K562 (cell line): ENCODE results near the gene SAMD8. TPM values are rescaled to one million over a fixed set of nuclear protein-coding genes. Genes with fewer than 3 reads are reported as not detected.

Experiments used
- ATAC-seq: fragments of 200-7000 bp; cut with Tn5 transposase; 3 replicates; pipeline ENCODE4 v1.9.1; 2020; ENCODE audit warnings: moderate library complexity
- BruUV-seq: library from RNA; stranded (reverse); fragments of 400-500 nt; replicated peaks from 2 replicates; lab custom pipeline; 2021; lab: Mats Ljungman, UMichigan
- CTCF ChIA-PET: fragments of 300-600 bp; formaldehyde crosslinking; extraction: SDS; loops from one replicate; lab custom pipeline; 2021; ENCODE audit warnings: low intra/inter-chr PET ratio; lab: Yijun Ruan, JAX
- POLR2A ChIA-PET: fragments of 300-600, 350-650 bp; sonication (Branson Sonifier 250); formaldehyde crosslinking; extraction: SDS; loops from one replicate; lab custom pipeline; 2021; ENCODE audit warnings: antibody characterized with exemption, inconsistent platforms; lab: Yijun Ruan, JAX
- DNase-seq, 4 experiments: peaks; one replicate each; pipeline versions ENCODE4 v3.0.0 to v3.0.0-alpha.2; 2011 to 2018; ENCODE audit warnings: low spot score in 3 of 4, mixed read lengths in 3 of 4; ENCODE audit errors: extremely low read depth in 1 of 4
- FAIRE-seq: peaks from 2 replicates; lab custom pipeline; 2011; peaks lifted over from hg19 to GRCh38; lab: Jason Lieb, UNC
- H2AFZ ChIP-seq: 2 replicates; pipeline ENCODE4 v1.6.0; 2011; ENCODE audit warnings: low read depth, low read length, control low read depth, inconsistent platforms
- H3K27ac ChIP-seq: fragments of 200-600 bp; 3 replicates; pipeline ENCODE4 v1.8.0; 2011; ENCODE audit warnings: low read depth, mild to moderate bottlenecking, control low read depth, inconsistent platforms, low read length, moderate library complexity, mixed read lengths; ENCODE audit errors: extremely low read depth
- H3K27me3 ChIP-seq, 2 experiments: fragments of 300-600 bp in 1 of 2; 2 replicates in 1 of 2; 3 replicates in 1 of 2; pipeline versions ENCODE4 v1.6.0 to v1.8.0; 2011; ENCODE audit warnings: inconsistent platforms in 2 of 2, low read length in 2 of 2, mild to moderate bottlenecking in 1 of 2, mixed read lengths in 1 of 2, moderate library complexity in 1 of 2; ENCODE audit not compliant: control insufficient read depth in 2 of 2, insufficient read depth in 2 of 2
- H3K36me3 ChIP-seq: fragments of 300-600 bp; 3 replicates; pipeline ENCODE4 v1.8.0; 2011; ENCODE audit warnings: mild to moderate bottlenecking, low read length, inconsistent platforms; ENCODE audit not compliant: control insufficient read depth, insufficient read depth
- H3K4me1 ChIP-seq, 2 experiments: fragments of 200-600 bp in 1 of 2; replicated peaks in 1 of 2; 2 replicates in 1 of 2; 3 replicates in 1 of 2; pipeline versions ENCODE4 v1.5.1 to v1.8.0; 2011; ENCODE audit warnings: inconsistent platforms in 2 of 2, low read length in 2 of 2, mild to moderate bottlenecking in 1 of 2, mixed read lengths in 1 of 2, moderate library complexity in 1 of 2; ENCODE audit not compliant: control insufficient read depth in 2 of 2, insufficient read depth in 2 of 2
- H3K4me2 ChIP-seq: 2 replicates; pipeline ENCODE4 v1.6.1; 2011; ENCODE audit warnings: low read length, control low read depth, inconsistent platforms, mixed read lengths; ENCODE audit not compliant: insufficient read depth
- H3K4me3 ChIP-seq: fragments of 200-600 bp; sonication (generic), shearing (Covaris generic); 2 replicates; pipeline ENCODE4 v1.5.1; 2016; ENCODE audit warnings: control low read depth, inconsistent platforms
- H3K79me2 ChIP-seq: fragments of 200-600 bp; 3 replicates; pipeline ENCODE4 v1.8.0; 2011; ENCODE audit warnings: low read length, inconsistent platforms; ENCODE audit not compliant: control insufficient read depth, insufficient read depth
- H3K9ac ChIP-seq, 2 experiments: 2 replicates each; pipeline versions ENCODE4 v1.6.0 to v1.6.1; 2011; ENCODE audit warnings: low read depth in 2 of 2, low read length in 2 of 2, control low read depth in 1 of 2, inconsistent platforms in 1 of 2, mild to moderate bottlenecking in 1 of 2, mixed read lengths in 1 of 2; ENCODE audit not compliant: insufficient read depth in 1 of 2
- H3K9me1 ChIP-seq: one replicate; pipeline ENCODE4 v1.6.0; 2011; ENCODE audit warnings: inconsistent platforms, mild to moderate bottlenecking, low read length, moderate library complexity; ENCODE audit not compliant: control insufficient read depth, insufficient read depth
- H3K9me3 ChIP-seq: replicated peaks from 2 replicates; pipeline ENCODE4 v1.5.1; 2011; ENCODE audit warnings: low read depth, low read length, inconsistent platforms; ENCODE audit not compliant: control insufficient read depth, insufficient read depth
- H4K20me1 ChIP-seq: replicated peaks from 2 replicates; pipeline ENCODE4 v1.6.1; 2011; ENCODE audit warnings: low read length, inconsistent platforms, mixed read lengths; ENCODE audit not compliant: control insufficient read depth, insufficient read depth
- CBX3 ChIP-seq, 2 experiments: IDR thresholded peaks; 1 replicate in 1 of 2; 2 replicates in 1 of 2; pipeline ENCODE4 v1.6.1; 2012; ENCODE audit warnings: inconsistent platforms in 2 of 2, low read length in 2 of 2, borderline replicate concordance in 1 of 2, control low read depth in 1 of 2
- EHMT2 ChIP-seq: fragments of 450-650 bp; IDR thresholded peaks from 2 replicates; pipeline ENCODE4 v1.6.1; 2018; ENCODE audit warnings: antibody characterized with exemption
- ESRRA ChIP-seq: fragments of 450-650 bp; IDR thresholded peaks from 2 replicates; pipeline ENCODE4 v1.6.1; 2014; ENCODE audit warnings: low read depth, mild to moderate bottlenecking, moderate library complexity, borderline replicate concordance
- HNRNPUL1 ChIP-seq: fragments of 200-400 bp; formaldehyde crosslinking; IDR thresholded peaks from 2 replicates; pipeline ENCODE4 v1.6.1; 2017; ENCODE audit warnings: low read length
- KHSRP ChIP-seq: fragments of 450-650 bp; IDR thresholded peaks from 2 replicates; pipeline ENCODE4 v1.6.1; 2017
- MXI1 ChIP-seq: IDR thresholded peaks from 2 replicates; pipeline ENCODE4 v1.6.1; 2011; ENCODE audit warnings: low read depth, mild to moderate bottlenecking, improper control_type of control experiment, low read length
- RUNX1 ChIP-seq: sonication (generic); IDR thresholded peaks from 2 replicates; pipeline ENCODE4 v1.6.1; 2016; ENCODE audit warnings: antibody characterized with exemption, low read depth
- STAG1 ChIP-seq: sonication (generic); formaldehyde crosslinking; IDR thresholded peaks from 2 replicates; pipeline ENCODE4 v1.5.0; 2020; ENCODE audit warnings: missing genetic modification reagents, borderline replicate concordance
- XRCC4 ChIP-seq: IDR thresholded peaks from one replicate; pipeline ENCODE4 v1.6.1; 2011; ENCODE audit not compliant: insufficient read depth, insufficient read length; ENCODE audit errors: extremely low read depth
- ZNF134 ChIP-seq: fragments of 250-450 bp; sonication (Bioruptor Pico); conservative IDR thresholded peaks from 2 replicates; pipeline ENCODE4 v1.4.0; 2020
- ZNF197 ChIP-seq: fragments of 200-800 bp; sonication (Bioruptor generic); IDR thresholded peaks from 2 replicates; pipeline ENCODE4 v1.6.1; 2016; ENCODE audit warnings: low read depth, missing genetic modification characterization, missing compliant biosample characterization
- WGBS: fragments of 100-300 bp; shearing (Covaris generic); methylation state at CpG from one replicate; pipeline ENCODE4 v1.1.6; 2016; ENCODE audit warnings: low coverage, mixed read lengths; ENCODE audit not compliant: insufficient coverage; ENCODE audit errors: missing lambda C conversion rate; 5-methylcytosine and 5-hydroxymethylcytosine counted together
- in situ Hi-C: fragments of 300-500 bp; cut with MboI; formaldehyde crosslinking; loops from 4 replicates; pipeline ENCODE4 v1.15.0; 2018; ENCODE audit warnings: inconsistent platforms, mixed read lengths
- intact Hi-C: fragments of 100-400 bp; cut with micrococcal nuclease; formaldehyde crosslinking; loops from 2 replicates; pipeline ENCODE4 v1.14.2; 2022
- polyA plus RNA-seq, 8 experiments: library from polyadenylated mRNA; depleted of rRNA in 4 of 8; stranded (reverse) in 5 of 8; unstranded in 3 of 8; fragments of >200 nt; fragmentation: Nextera tagmentation in 2 of 8; fragmentation: Illumina TruSeq in 1 of 8; extraction: Ambion mirVana in 2 of 8; extraction: Trizol in 1 of 8; gene quantifications; 2 replicates each; pipeline versions ENCODE4 v1.2.1 to v1.2.3, GENCODE V29; 2011 to 2014; ENCODE audit warnings: inconsistent platforms in 1 of 8, missing spikeins in 1 of 8
- total RNA-seq, 7 experiments: library from RNA; depleted of rRNA in 6 of 7; stranded (reverse); fragments of >200 nt in 6 of 7; fragmentation: Illumina TruSeq in 2 of 7; extraction: Trizol in 2 of 7; gene quantifications; 2 replicates each; pipeline versions ENCODE4 v1.2.1 to v1.2.3, GENCODE V29; 2011 to 2021; ENCODE audit warnings: low replicate concordance in 1 of 7
- TF ChIP-seq, protein P1 (sequence below): sonication (generic); formaldehyde crosslinking; IDR thresholded peaks from 2 replicates; pipeline ENCODE4 v1.8.0; 2022; ENCODE audit warnings: mild to moderate bottlenecking, missing genetic modification reagents
- TF ChIP-seq, protein P2 (sequence below): IDR thresholded peaks from 2 replicates; pipeline ENCODE4 v1.6.1; 2012; ENCODE audit warnings: low read depth, low read length, improper control_type of control experiment, borderline replicate concordance
- TF ChIP-seq, protein P3 (sequence below): sonication (generic); formaldehyde crosslinking; IDR thresholded peaks from 2 replicates; pipeline ENCODE4 v1.8.0; 2023; ENCODE audit warnings: mild to moderate bottlenecking, missing genetic modification reagents
- TF ChIP-seq, protein P4 (sequence below): fragments of 250-450 bp; sonication (Bioruptor Pico); IDR thresholded peaks from 2 replicates; pipeline ENCODE4 v1.5.1; 2021; ENCODE audit warnings: mild to moderate bottlenecking

The SAMD8 gene
- total and polyA plus RNA-seq, 9 of the 15 experiments (the other 6 are each of a cell fraction or from before 2014, with no cell fraction given) = 2.7 to 16.1 (median 6.2) TPM

DNA sequence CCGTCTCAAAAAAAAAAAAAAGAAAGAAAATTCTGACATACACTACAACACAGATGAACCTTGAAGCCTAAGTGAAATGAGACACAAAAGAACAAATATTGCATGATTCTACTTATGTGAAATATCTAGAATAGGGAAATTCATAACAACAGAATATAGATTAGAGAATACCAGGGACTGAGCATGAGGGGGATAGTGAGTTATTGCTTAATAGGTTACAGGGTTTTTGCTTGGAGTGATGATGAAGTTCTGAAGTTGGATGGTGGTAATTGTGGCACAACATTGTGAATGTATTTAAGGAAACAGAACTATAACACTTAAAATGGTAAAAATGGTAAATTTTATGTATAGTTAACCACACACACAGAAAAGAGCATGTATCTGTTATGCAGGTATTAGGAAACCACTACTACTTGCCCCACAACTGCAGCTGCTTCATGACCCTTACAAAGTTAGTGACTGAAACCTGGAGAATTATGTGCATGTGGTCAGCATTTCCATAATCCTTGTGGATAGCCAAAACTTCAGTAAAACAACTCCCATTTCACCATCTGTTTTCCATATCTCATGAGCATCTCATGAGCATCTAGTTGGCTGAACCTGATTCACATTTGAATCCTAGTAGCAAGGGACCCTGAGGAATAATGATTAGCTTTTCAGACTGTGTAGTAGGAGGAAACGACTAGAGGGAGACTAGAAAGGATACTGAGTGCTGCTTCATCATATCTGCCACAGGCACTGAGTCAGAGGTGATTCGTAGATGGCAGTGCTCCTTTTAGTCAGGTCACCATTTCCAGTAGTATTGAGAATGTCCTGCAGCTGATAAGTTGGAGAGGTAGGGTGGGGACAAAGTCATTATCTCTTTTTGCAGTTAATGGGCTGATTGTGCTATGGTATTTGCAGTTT is 26.3 kb downstream of the SAMD8 start:
- ATAC-seq (peak; percentile 94), FAIRE-seq (peak; percentile 96), DNase-seq (peak; percentile 71 to 89 (median 80))
- Histone ChIP-seq H3K9me1 (no peaks in the 10 kb centered on the region), H4K20me1 (peaks cover 6% of the 10 kb centered on the region; the same call in 1 of the 2 replicates), H3K4me1 (peaks cover 15 to 21% of the 10 kb centered on the region in 2 experiments), H3K9ac (no peak overlapping the region; a peak in 1 of 4 replicates), H3K27ac (peak overlapping the region; percentile 4; the same call in 1 of the 3 replicates), H3K36me3 (no peaks in the 10 kb centered on the region), H3K9me3 (no peaks in the 10 kb centered on the region), H3K4me3 (no peak overlapping the region), H3K4me2 (peak overlapping the region; percentile 35; the same call in 1 of the 2 replicates), H2AFZ (no peak overlapping the region), H3K79me2 (peaks cover 11% of the 10 kb centered on the region; the same call in 1 of the 3 replicates), H3K27me3 (no peaks in the 10 kb centered on the region)
- 0% methylated on average over 2 of the region's 3 CpGs for WGBS
- CTCF ChIA-PET = no interaction called here
- intact Hi-C loops (no loop called here), in situ Hi-C loops (no loop called here)
- no TSS peak for BruUV-seq
- POLR2A ChIA-PET = interaction anchor here (0.6 to 2.6 kb wide), 4 partner anchors 9 to 93 kb away, joined by 3 to 9 read pairs (median 4); partner anchors contain the start of gene SAMD8
- TF ChIP-seq, protein P1, sequence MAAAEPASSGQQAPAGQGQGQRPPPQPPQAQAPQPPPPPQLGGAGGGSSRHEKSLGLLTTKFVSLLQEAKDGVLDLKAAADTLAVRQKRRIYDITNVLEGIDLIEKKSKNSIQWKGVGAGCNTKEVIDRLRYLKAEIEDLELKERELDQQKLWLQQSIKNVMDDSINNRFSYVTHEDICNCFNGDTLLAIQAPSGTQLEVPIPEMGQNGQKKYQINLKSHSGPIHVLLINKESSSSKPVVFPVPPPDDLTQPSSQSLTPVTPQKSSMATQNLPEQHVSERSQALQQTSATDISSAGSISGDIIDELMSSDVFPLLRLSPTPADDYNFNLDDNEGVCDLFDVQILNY = no peak
- TF ChIP-seq ESRRA (no peak), HNRNPUL1 (no peak), KHSRP (no peak), ZNF134 (CRISPR knock-in tag) (no peak), XRCC4 (no peak), CBX3 (IDR thresholded peaks at IDR 0.05; ENCODE audit: borderline replicate concordance in 1 of 2, low read length in 2 of 2) (0 out of 3 replicates have a peak, but pooled peaks of 1 of the 2 experiments have one; percentile 63), RUNX1 (peak; percentile 23; the same call in 1 of the 2 replicates), EHMT2 (peak; percentile 64; the same call in 1 of the 2 replicates), ZNF197 (CRISPR knock-in tag) (no peak), MXI1 (no peak), STAG1 (no peak)
- TF ChIP-seq, protein P2, sequence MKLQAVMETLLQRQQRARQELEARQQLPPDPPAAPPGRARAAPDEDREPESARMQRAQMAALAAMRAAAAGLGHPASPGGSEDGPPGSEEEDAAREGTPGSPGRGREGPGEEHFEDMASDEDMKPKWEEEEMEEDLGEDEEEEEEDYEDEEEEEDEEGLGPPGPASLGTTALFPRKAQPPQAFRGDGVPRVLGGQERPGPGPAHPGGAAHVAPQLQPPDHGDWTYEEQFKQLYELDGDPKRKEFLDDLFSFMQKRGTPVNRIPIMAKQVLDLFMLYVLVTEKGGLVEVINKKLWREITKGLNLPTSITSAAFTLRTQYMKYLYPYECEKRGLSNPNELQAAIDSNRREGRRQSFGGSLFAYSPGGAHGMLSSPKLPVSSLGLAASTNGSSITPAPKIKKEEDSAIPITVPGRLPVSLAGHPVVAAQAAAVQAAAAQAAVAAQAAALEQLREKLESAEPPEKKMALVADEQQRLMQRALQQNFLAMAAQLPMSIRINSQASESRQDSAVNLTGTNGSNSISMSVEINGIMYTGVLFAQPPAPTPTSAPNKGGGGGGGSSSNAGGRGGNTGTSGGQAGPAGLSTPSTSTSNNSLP = 0 out of 2 replicates have a peak, but pooled peaks have one; percentile 43
- TF ChIP-seq, protein P3, sequence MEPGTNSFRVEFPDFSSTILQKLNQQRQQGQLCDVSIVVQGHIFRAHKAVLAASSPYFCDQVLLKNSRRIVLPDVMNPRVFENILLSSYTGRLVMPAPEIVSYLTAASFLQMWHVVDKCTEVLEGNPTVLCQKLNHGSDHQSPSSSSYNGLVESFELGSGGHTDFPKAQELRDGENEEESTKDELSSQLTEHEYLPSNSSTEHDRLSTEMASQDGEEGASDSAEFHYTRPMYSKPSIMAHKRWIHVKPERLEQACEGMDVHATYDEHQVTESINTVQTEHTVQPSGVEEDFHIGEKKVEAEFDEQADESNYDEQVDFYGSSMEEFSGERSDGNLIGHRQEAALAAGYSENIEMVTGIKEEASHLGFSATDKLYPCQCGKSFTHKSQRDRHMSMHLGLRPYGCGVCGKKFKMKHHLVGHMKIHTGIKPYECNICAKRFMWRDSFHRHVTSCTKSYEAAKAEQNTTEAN = no peak
- TF ChIP-seq, protein P4, sequence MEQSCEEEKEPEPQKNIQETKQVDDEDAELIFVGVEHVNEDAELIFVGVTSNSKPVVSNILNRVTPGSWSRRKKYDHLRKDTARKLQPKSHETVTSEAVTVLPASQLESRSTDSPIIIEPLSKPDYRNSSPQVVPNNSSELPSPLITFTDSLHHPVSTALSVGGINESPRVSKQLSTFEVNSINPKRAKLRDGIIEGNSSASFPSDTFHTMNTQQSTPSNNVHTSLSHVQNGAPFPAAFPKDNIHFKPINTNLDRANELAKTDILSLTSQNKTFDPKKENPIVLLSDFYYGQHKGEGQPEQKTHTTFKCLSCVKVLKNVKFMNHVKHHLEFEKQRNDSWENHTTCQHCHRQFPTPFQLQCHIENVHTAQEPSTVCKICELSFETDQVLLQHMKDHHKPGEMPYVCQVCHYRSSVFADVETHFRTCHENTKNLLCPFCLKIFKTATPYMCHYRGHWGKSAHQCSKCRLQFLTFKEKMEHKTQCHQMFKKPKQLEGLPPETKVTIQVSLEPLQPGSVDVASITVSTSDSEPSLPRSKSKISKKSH (CRISPR knock-in tag) = no peak
